ENCODE measurements around the gene KLHDC4. TPM values are rescaled to one million over a fixed set of nuclear protein-coding genes. Genes with fewer than 3 reads are reported as not detected.

Gene KLHDC4
- total RNA-seq, 1 experiment from 2014 or later, result 76.2 TPM

DNA sequence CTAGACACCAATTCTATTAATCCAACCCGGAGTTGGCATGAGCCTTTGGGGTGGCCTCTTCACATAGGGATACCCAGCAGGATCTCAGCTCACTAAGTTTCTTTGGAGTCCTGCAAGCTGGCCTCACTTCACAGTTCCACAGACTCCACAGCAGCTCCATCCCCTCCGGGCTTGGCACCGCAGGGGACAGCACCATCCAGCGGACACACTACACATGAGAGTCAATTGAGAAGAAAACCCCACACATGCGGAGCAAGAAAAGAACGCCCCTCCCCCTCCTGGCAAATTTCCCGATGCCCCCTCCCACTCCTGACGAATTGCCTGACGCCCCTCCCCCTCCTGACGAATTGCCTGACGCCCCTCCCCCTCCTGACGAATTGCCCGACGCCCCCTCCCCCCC, 31.1 kb downstream of the KLHDC4 start:
- peaks cover 4% of the 10 kb centered on the region for H3K79me1 ChIP-seq (ENCODE audit: insufficient read depth, low read depth, low read length, poor library complexity, severe bottlenecking)
- no peak overlapping the region for H3K9ac ChIP-seq (ENCODE audit: extremely low read depth, insufficient read length, low read length)
- no peak overlapping the region for H2BK15ac ChIP-seq (ENCODE audit: low read depth, low read length)
- DNase-seq, result no peak
- no peak overlapping the region for H2BK12ac ChIP-seq (ENCODE audit: insufficient read length, low read depth, low read length)
- TF ChIP-seq CTCF (conservative IDR thresholded peaks at IDR 0.05), result no peak
- no peak overlapping the region for H4K91ac ChIP-seq (ENCODE audit: insufficient read length, low read depth, low read length)
- no peak overlapping the region for H3T11ph ChIP-seq (ENCODE audit: low read length)
- H3K9me3 ChIP-seq (ENCODE audit: control insufficient read depth, low read depth, low read length), result no peaks in the 10 kb centered on the region
- H3K14ac ChIP-seq (ENCODE audit: insufficient read depth, low read length), result no peak overlapping the region
- no peak overlapping the region for H3K56ac ChIP-seq (ENCODE audit: insufficient read length, low read depth, low read length)
- no peak overlapping the region for H3K4ac ChIP-seq (ENCODE audit: low read depth, low read length)
- H3K23me2 ChIP-seq (ENCODE audit: insufficient read length, low read depth, low read length, poor library complexity, severe bottlenecking), result no peaks in the 10 kb centered on the region
- WGBS (ENCODE audit: extremely low coverage, insufficient read length, low lambda C conversion rate), result no CpG with 5 or more reads among the region's 14 CpGs
- no peak overlapping the region for H3K23ac ChIP-seq (ENCODE audit: insufficient read length, low read depth, low read length)
- Mint-ChIP-seq H3K4me1 (peaks cover 8 to 10% of the 10 kb centered on the region in 2 experiments), H3K27ac (peak overlapping the region; percentile 43 to 93 (median 67); a peak in 4 of 7 replicates), H3K36me3 (ENCODE audit: insufficient read depth in 1 of 3, low read depth in 3 of 3) (peaks cover 12 to 43% (median 30%) of the 10 kb centered on the region in 3 experiments), H3K27me3 (ENCODE audit: low read depth) (no peaks in the 10 kb centered on the region), H3K9me3 (no peaks in the 10 kb centered on the region), H3K4me3 (no peak overlapping the region)
- no peaks in the 10 kb centered on the region for H3K4me1 ChIP-seq (ENCODE audit: insufficient read depth, low read length)
- H4K8ac ChIP-seq (replicated peaks; ENCODE audit: insufficient read length, low read depth, low read length), result no peak overlapping the region
- no peaks in the 10 kb centered on the region for H3K27me3 ChIP-seq (ENCODE audit: insufficient read depth, low read length)
- H2BK5ac ChIP-seq (ENCODE audit: insufficient read length, low read length), result no peak overlapping the region
- no peaks in the 10 kb centered on the region; the same call in 1 of the 2 replicates for H3K79me2 ChIP-seq (ENCODE audit: insufficient read depth, low read length)
- no peak overlapping the region for H3K4me2 ChIP-seq (ENCODE audit: insufficient read depth, insufficient read length, low read length)
- no peak overlapping the region for H4K5ac ChIP-seq (ENCODE audit: insufficient read length, low read depth, low read length)
- no peak overlapping the region for H2AK5ac ChIP-seq (ENCODE audit: insufficient read length, low read length)
- H3K18ac ChIP-seq (ENCODE audit: insufficient read length, low read depth, low read length), result no peak overlapping the region
- H2BK120ac ChIP-seq (ENCODE audit: low read depth, low read length, poor library complexity, severe bottlenecking), result no peak overlapping the region
- H2BK20ac ChIP-seq (ENCODE audit: low read depth, low read length, poor library complexity, severe bottlenecking), result no peak overlapping the region
- no peak overlapping the region for H3K27ac ChIP-seq (ENCODE audit: insufficient read length, low read depth, low read length)
- no peak overlapping the region for H2AFZ ChIP-seq (ENCODE audit: low read length)
- H4K20me1 ChIP-seq (ENCODE audit: control insufficient read depth, insufficient read depth, insufficient read length), result peaks cover 4% of the 10 kb centered on the region

All from H9 (cell line).